GM12878 (cell line): ENCODE results near the gene CISD2.

Source experiments
- KDM1A ChIP-seq: fragments of 200-600 bp; sonication (generic); IDR thresholded peaks from 2 replicates; pipeline ENCODE4 v1.6.1; 2016; ENCODE audit warnings: borderline replicate concordance
- POLR2A ChIP-seq: IDR thresholded peaks from 2 replicates; pipeline ENCODE4 v1.6.1; 2011; ENCODE audit warnings: low read depth, mild to moderate bottlenecking, low read length
- POLR2AphosphoS5 ChIP-seq: IDR thresholded peaks from 2 replicates; pipeline ENCODE4 v1.6.1; 2011; ENCODE audit warnings: mild to moderate bottlenecking, low read length, inconsistent platforms
- TAF1 ChIP-seq: IDR thresholded peaks from 2 replicates; pipeline ENCODE4 v1.6.1; 2011; ENCODE audit warnings: mild to moderate bottlenecking, low read depth, low read length, borderline replicate concordance
- TF ChIP-seq, protein P1 (sequence below), 3 experiments: IDR thresholded peaks in 2 of 3; conservative IDR thresholded peaks in 1 of 3; 2 replicates each; pipeline ENCODE4 v1.5.1; 2011; ENCODE audit warnings: low read depth in 3 of 3, low read length in 3 of 3, mild to moderate bottlenecking in 3 of 3, control low read depth in 2 of 3, moderate library complexity in 2 of 3, inconsistent platforms in 1 of 3, mixed read lengths in 1 of 3; ENCODE audit not compliant: control insufficient read depth in 2 of 3, insufficient read depth in 1 of 3; ENCODE audit errors: extremely low read depth in 1 of 3

DNA sequence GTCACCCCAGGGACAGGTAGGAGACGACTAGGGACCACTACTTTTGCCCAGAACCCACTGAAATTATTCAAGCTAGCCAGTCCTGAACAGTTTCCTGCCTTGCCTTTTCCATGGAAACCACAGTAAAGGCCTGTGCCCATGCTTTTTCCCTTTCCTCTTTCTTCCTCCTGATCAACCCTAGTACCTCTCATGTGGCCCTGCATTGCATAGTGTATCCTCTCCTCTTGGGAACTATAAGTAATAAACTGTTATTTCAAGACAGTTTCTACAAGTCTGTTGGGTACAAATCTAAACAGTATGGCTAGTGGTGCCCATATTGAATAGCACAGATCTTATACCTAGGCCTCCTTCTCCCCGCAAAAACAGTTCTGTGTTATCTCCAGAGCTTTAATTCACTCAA, 14.5 kb downstream of the CISD2 start:
- TF ChIP-seq POLR2AphosphoS5 = no peak
- no peak for TF ChIP-seq KDM1A
- no peak for TF ChIP-seq POLR2A
- no peak for TF ChIP-seq TAF1
- TF ChIP-seq, protein P1, sequence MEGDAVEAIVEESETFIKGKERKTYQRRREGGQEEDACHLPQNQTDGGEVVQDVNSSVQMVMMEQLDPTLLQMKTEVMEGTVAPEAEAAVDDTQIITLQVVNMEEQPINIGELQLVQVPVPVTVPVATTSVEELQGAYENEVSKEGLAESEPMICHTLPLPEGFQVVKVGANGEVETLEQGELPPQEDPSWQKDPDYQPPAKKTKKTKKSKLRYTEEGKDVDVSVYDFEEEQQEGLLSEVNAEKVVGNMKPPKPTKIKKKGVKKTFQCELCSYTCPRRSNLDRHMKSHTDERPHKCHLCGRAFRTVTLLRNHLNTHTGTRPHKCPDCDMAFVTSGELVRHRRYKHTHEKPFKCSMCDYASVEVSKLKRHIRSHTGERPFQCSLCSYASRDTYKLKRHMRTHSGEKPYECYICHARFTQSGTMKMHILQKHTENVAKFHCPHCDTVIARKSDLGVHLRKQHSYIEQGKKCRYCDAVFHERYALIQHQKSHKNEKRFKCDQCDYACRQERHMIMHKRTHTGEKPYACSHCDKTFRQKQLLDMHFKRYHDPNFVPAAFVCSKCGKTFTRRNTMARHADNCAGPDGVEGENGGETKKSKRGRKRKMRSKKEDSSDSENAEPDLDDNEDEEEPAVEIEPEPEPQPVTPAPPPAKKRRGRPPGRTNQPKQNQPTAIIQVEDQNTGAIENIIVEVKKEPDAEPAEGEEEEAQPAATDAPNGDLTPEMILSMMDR (IDR thresholded peaks at IDR 0.05 in 2 of 3, conservative IDR thresholded peaks at IDR 0.05 in 1 of 3; ENCODE audit: control insufficient read depth in 2 of 3, extremely low read depth in 1 of 3, insufficient read depth in 1 of 3, low read depth in 3 of 3, low read length in 3 of 3) = no peak
